ENCODE results near the gene KHNYN.
"Not testable (repeated sequence)": the region's sequence is repeated elsewhere in the genome, so short reads cannot be mapped to it uniquely, and the experiment has no call there.

The KHNYN gene

DNA sequence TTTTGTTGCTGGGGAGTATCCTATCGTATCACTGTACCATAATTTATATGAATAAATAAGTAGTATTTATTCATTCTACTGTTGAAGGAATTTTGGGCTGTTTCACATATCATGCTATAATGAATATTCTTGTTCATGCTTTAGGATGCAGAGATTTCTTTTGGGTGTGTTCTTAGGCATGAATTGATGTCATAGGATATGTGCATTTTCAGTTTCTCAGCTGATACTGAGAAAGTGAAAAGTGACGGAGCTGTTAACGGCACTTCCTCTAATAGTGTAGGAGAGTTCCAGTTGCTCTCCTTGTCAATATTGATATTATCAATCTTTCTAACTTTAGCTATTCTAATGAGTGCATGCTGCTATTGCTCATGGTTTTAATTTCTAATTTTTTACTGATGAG, 36.1 kb downstream of the KHNYN start:
- DNase-seq (ENCODE audit: low read depth in 1 of 2, low spot score in 1 of 2), result no peak

DNA sequence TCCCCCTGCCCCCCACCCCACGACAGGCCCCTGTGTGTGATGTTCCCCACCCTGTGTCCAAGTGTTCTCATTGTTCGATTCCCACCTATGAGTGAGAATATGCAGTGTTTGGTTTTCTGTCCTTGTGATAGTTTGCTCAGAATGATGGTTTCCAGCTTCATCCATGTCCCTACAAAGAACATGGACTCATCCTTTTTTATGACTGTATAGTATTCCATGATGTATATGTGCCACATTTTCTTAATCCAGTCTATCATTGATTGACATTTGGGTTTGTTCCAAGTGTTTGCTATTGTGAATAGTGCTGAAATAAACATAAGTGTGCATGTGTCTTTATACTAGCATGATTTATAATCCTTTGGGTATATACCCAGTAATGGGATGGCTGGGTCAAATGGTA, 40.7 kb downstream of the KHNYN start:
- DNase-seq (ENCODE audit: low read depth in 1 of 2, low spot score in 1 of 2), result not testable (repeated sequence)

DNA sequence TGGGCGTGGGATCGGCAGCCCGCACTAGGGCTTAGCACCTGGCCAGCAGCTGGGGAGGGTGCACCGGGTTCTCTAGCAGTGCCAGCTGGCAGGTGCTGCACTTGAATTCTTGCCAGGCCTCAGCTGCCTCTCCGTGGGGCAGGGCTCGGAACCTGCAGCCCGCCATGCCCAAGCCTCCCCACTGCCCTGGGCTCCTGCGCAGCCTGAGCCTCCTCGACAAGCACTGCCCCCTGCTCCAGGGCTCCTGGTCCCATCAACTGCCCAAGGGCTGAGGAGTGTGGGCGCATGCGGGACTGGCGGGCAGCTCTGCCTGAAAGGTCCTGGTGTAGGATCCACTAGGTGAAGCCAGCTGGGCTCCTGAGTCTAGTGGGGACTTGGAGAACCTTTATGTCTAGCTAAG, 43.5 kb downstream of the KHNYN start:
- DNase-seq (ENCODE audit: low read depth in 1 of 2, low spot score in 1 of 2), result no peak

DNA sequence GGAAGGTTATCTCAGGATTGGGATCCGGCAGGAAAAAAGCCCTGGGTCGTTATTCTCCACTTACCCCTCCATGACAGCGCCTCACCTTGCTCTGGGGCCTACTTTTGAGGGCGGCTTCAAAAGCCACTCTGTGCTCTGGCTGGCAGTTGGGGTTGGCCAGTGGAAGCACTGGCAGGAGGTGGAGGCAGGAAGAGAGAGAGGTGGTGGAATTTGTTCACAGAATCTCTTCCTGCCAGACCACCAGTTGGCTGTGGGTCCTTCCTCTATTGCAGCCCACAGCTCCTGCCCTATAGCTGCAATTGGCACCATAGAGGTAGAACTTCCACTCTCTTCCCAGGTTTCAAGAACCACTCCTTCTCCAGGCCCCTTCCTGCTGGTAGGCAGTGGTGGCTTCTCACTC, 45.5 kb downstream of the KHNYN start:
- DNase-seq (ENCODE audit: low read depth in 1 of 2, low spot score in 1 of 2), result no peak

DNA sequence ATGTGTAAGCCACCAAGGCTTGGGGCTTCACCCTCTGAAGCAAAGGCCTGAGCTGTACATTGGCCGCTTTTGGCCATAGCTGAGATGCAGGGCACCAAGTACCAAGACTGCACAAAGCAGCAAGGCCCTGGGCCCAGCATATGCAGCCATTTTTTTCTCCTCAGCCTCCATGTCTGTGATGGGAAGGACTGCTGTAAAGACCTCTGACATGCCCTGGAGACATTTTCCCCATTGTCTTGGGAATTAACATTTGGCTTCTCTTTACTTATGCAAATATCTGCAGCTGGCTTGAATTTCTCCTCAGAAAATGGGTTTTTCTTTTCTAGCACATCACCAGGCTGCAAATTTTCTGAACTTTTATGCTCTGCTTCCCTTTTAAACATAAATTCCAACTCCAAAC, 50.2 kb downstream of the KHNYN start:
- DNase-seq (ENCODE audit: low read depth in 1 of 2, low spot score in 1 of 2), result not testable (repeated sequence)

DNA sequence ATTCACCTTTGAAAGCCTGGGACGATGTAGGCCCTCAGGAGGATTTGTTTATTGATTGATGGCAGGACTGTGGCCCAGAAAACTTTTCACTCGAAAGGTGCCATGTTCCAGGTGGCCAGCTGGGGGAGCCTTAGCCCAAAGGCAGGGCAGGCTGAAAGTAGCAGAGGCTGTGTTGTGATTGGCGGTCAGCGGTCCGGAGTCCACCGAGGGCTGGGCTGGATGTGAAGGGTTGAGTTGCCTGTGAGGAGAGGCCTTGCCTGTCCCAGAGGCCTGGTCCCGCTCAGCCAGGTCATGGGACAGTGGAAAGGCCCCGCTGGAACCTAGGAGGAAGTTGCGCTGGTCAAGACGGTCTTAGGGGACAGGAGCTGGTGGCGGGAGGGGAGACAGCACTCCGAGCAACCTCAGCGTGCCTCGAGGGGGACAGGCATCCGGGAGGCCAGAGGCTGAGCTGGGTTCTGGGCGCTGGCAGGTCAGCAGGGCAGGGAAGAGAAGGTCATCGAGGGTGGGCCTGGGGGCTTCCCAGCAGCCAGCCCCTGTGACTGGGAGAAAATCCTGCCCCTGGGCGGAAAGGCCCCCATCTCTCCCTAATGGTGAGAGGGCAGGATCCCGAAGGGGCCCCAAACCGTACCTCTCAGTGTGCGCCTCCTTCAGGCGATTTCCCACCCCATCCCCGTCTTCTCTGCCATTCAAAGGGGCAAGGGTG, 52.0 kb downstream of the KHNYN start:
- peak; percentile 13 to 19 for DNase-seq (ENCODE audit: low read depth in 1 of 2, low spot score in 1 of 2)

DNA sequence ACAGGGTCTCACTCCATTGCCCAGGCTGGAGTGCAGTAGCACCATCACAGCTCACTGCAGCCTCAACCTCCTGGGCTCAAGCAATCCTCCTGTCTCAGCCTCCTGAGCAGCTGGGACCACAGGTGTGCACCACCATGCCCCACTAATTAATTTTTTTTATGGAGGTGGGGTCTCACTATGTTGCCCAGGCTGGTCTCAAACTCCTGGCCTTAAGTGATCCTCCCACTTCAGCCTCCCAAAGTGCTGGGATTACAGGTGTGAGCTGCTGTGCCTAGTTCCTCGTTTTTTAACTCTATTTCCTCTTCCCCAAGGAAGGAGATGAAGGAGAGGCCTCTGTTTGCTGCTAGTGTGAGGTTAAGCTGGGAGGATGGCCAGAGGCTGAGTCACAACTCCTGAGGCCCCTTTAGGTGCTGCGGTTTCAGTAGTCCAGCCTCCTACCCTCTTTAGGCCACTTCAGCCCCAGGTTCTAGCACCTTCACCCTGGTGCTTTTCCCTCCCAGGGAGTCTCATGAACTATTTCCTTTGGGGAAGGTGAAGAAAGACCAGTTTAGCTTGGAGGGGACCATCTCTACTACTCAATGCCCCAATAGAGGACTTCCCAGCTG, 53.0 kb downstream of the KHNYN start:
- not testable (repeated sequence) for DNase-seq (ENCODE audit: low read depth in 1 of 2, low spot score in 1 of 2)

DNA sequence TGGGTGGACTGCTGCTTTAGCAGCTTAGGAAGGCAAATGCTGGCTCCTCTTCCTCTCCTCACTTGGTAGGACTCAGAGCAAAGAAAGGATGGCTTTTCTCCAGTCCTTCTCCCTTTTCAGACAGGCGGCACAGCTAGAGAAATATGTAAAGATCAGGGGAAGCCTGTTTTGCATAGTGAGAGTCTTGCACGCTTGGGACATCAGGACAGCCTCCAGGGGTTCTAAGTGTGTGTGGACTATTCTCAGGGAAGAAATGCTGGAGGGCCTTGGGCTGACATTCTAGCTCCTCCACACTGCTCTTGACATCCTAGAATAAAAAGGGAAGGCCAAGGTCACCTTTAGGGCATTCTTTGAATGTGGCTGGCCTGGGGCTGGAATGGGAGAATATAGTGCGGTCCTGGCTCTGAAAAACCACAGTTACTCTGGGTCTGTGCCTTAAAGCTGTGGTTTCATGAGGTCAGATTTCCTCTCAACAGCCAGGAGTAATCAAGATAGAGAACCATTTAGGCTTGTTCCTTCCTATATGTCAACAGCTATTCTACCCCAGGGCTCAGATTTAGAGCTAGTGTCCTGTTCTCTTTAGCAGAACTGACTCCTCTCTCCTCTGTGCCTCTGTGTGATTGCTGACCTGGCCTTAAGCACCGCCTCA, 54.0 kb downstream of the KHNYN start:
- DNase-seq (ENCODE audit: low read depth in 1 of 2, low spot score in 1 of 2), result no peak
